Heart left ventricle (tissue), 16 donors: ENCODE results near the gene HSPA1B. TPM values are rescaled to one million over a fixed set of nuclear protein-coding genes. Genes with fewer than 3 reads are reported as not detected.
A peak's percentile ranks its signal among the peaks of the same experiment; 100 is the strongest.

ENCODE experiments used
- ATAC-seq, 4 donors: fragments of 200-7000 bp; cut with Tn5 transposase; one replicate each; pipeline ENCODE4 v1.9.1; 2020 to 2022; ENCODE audit warnings: moderate library complexity in 4 of 4, mild to moderate bottlenecking in 3 of 4, moderate number of reproducible peaks in 1 of 4
- DNase-seq, 5 donors: peaks; one replicate each; pipeline ENCODE4 v3.0.0-alpha.2; 2020
- H3K27ac ChIP-seq, 12 donors: fragments of 200-600 bp; sonication (generic) in 4 of 12; one replicate each; pipeline versions ENCODE4 v1.5.0 to v1.8.0; 2016 to 2022; ENCODE audit warnings: mild to moderate bottlenecking in 2 of 12
- H3K27me3 ChIP-seq, 9 donors: fragments of 200-600 bp; sonication (generic) in 2 of 9; one replicate each; pipeline versions ENCODE4 v1.5.1 to v1.8.0; 2016 to 2022; ENCODE audit warnings: mild to moderate bottlenecking in 3 of 9
- H3K36me3 ChIP-seq, 9 donors: fragments of 200-600 bp; sonication (generic) in 2 of 9; one replicate each; pipeline versions ENCODE4 v1.5.0 to v1.8.0; 2018 to 2022; ENCODE audit warnings: mild to moderate bottlenecking in 2 of 9
- H3K4me1 ChIP-seq, 12 donors: fragments of 200-600 bp; sonication (generic) in 4 of 12; one replicate each; pipeline versions ENCODE4 v1.5.0 to v1.8.0; 2016 to 2022; ENCODE audit warnings: mild to moderate bottlenecking in 3 of 12
- H3K4me3 ChIP-seq, 12 donors: fragments of 200-600 bp; sonication (generic) in 4 of 12; one replicate each; pipeline versions ENCODE4 v1.5.0 to v1.8.0; 2017 to 2022; ENCODE audit warnings: mild to moderate bottlenecking in 9 of 12, moderate library complexity in 4 of 12
- H3K9me3 ChIP-seq, 12 donors: fragments of 200-600 bp; sonication (generic) in 4 of 12; one replicate each; pipeline versions ENCODE4 v1.5.0 to v1.8.0; 2016 to 2022; ENCODE audit warnings: mild to moderate bottlenecking in 1 of 12
- CTCF ChIP-seq, 12 donors: fragments of 200-600 bp; sonication (generic) in 4 of 12; IDR thresholded peaks; one replicate each; pipeline versions ENCODE4 v1.5.0 to v1.8.0; 2018 to 2022; ENCODE audit warnings: antibody characterized with exemption in 12 of 12, mild to moderate bottlenecking in 5 of 12
- POLR2A ChIP-seq, 2 donors: fragments of 450-650 bp; IDR thresholded peaks; one replicate each; pipeline ENCODE4 v1.6.1; 2017; ENCODE audit warnings: antibody characterized with exemption in 2 of 2, mild to moderate bottlenecking in 2 of 2, moderate library complexity in 2 of 2
- WGBS, 4 donors: extraction: QIAGEN DNeasy Blood & Tissue Kit in 2 of 4; methylation state at CpG; one replicate each; pipeline versions ENCODE4 v1.1.5 to v1.1.7; 2013 to 2018; 5-methylcytosine and 5-hydroxymethylcytosine counted together
- intact Hi-C, 10 donors: fragments of 100-400 bp; cut with DNase I; formaldehyde crosslinking; loops; one replicate each; pipeline versions ENCODE4 v1.11.1 to v1.14.2; 2022
- polyA plus RNA-seq, 2 donors: library from polyadenylated mRNA; stranded (reverse); fragments of 200-250 nt; gene quantifications; one replicate each; pipeline ENCODE4 v1.2.3, GENCODE V29; 2013
- total RNA-seq, 9 donors: library from RNA; depleted of rRNA in 2 of 9; stranded (reverse); fragments of >200 nt in 2 of 9; fragmentation: NEBNext Ultra II Directional in 3 of 9; extraction: Animal tissue kit (Norgen Biotek cat#: 25700) in 3 of 9; gene quantifications; one replicate each; pipeline versions ENCODE4 v1.1.0 to v1.2.4, GENCODE V29; 2016 to 2023
- donor health status: ischemic (EF 13 %, LVEDD 7.1; RV severe dilation, severe dysfunction).
- donor health status: healthy with polysubstance abuse.
- donor health status: DM: no; HTN: yes; CAD: no.
- donor health status: DM: no; HTN: no; CAD: no.
- donor health status: ischemic (EF 25% LVEDD 6.9; RV normal size, moderate dysfunction).
- donor health status: ischemic (EF 25% LVEDD 5.7; RV mildly dilated, moderate dysfunction).
- donor health status: healthy.
- donor health status: DM: yes; HTN: yes; CAD: no.
- donor health status: ischemic (EF 35%, LVEDD 5.7; RV mildly dilated, moderate dysfunction).
- donor health status: nonischemic (EF 11% LVEDD 7.7; RV severe dilation, severe dysfunction).
- donor health status: DM: yes; HTN: yes; CAD: no.
- donor health status: PGD.
- donor health status: ischemic (EF 29% LVEDD 5.4; RV normal size, mild dysfunction).
- donor health status: nonischemic (EF 23%, LVEDD 6.1; RV moderate dilation, normal function).

Gene HSPA1B
- total and polyA plus RNA-seq, 11 donors, result 35.2 to 306 (median 146) TPM

- DNase-seq, result no peak
- Histone ChIP-seq H3K4me1 (peaks cover 0 to 48% (median 27%) of the 10 kb centered on the region in 12 donors), H3K27me3 (no peaks in the 10 kb centered on the region), H3K9me3 (no peaks in the 10 kb centered on the region), H3K27ac (peak overlapping the region in 10 of 12 donors; percentile 89 to 98 (median 96)), H3K4me3 (no peak overlapping the region), H3K36me3 (no peaks in the 10 kb centered on the region)
- intact Hi-C loops, result loop anchor here in 1 of 10 donors (5.0 kb wide), 1 partner anchor 88 kb away; the partner anchor contains the start of gene CLIC1
- 78 to 83% (median 80%) methylated on average over 4 of the region's 4 CpGs for WGBS, 4 donors
- no peak for TF ChIP-seq POLR2A (IDR thresholded peaks at IDR 0.05)
- no peak for TF ChIP-seq CTCF (IDR thresholded peaks at IDR 0.05)
- no peak for ATAC-seq
Observed at GRCh38 chr6:31825553-31825952, 2.0 kb upstream of the HSPA1B start.

- H3K4me1 ChIP-seq, result peaks cover 0 to 51% (median 29%) of the 10 kb centered on the region in 12 donors
Observed at GRCh38 chr6:31826793-31827285, 699 bp upstream of the HSPA1B start.

GRCh38 chr6:31829633-31830283 lies 2.2 kb downstream of the HSPA1B start:
- WGBS, 4 donors, result 0 to 2% (median 1%) methylated on average over 12 to 15 of the region's 15 CpGs
- DNase-seq (no peak), ATAC-seq (no peak)
- peaks cover 0 to 7% (median 0%) of the 10 kb centered on the region in 9 donors for H3K36me3 ChIP-seq
- H3K27me3 ChIP-seq, result no peaks in the 10 kb centered on the region
- peak overlapping the region in 11 of 12 donors; percentile 13 to 99 (median 60) for H3K27ac ChIP-seq
- H3K4me1 ChIP-seq, result peaks cover 4 to 49% (median 26%) of the 10 kb centered on the region in 12 donors
- intact Hi-C loops, result loop anchor here (1.0 to 10.0 kb wide), 17 partner anchors 35 to 285 kb away; partner anchors contain the start of genes LY6G5C (in 9 of the 10), ATP6V1G2 (in 2 of the 10), CLIC1 (in 2 of the 10) and CSNK2B (in 2 of the 10)
- peak overlapping the region; percentile 26 to 86 (median 68) for H3K4me3 ChIP-seq
- no peaks in the 10 kb centered on the region for H3K9me3 ChIP-seq
- TF ChIP-seq CTCF (IDR thresholded peaks at IDR 0.05), result peak in 11 of 12 donors; percentile 20 to 66 (median 52)
- no peak for TF ChIP-seq POLR2A (IDR thresholded peaks at IDR 0.05)

More at GRCh38 chr6:31826793-31827285, 699 bp upstream of the HSPA1B start:
- Histone ChIP-seq H3K27ac (peak overlapping the region; percentile 89 to 98 (median 96)), H3K9me3 (no peaks in the 10 kb centered on the region), H3K36me3 (peaks cover 0 to 6% (median 0%) of the 10 kb centered on the region in 9 donors), H3K4me3 (peak overlapping the region; percentile 26 to 82 (median 70)), H3K27me3 (no peaks in the 10 kb centered on the region)
- DNase-seq (peak; percentile 89 to 92 (median 90)), ATAC-seq (peak; percentile 49)
- WGBS, 4 donors, result 0 to 1% (median 0%) methylated on average over 13 of the region's 13 CpGs
- intact Hi-C loops, result loop anchor here in 2 of 10 donors (2.0 to 5.0 kb wide), 3 partner anchors 32 to 96 kb away; partner anchors contain the start of genes CLIC1 (in 1 of the 2) and VARS1 (in 1 of the 2)
- TF ChIP-seq POLR2A (IDR thresholded peaks at IDR 0.05), result peak; percentile 28 to 66
- no peak for TF ChIP-seq CTCF (IDR thresholded peaks at IDR 0.05)

- intact Hi-C loops, result loop anchor here (1.0 to 10.0 kb wide), 16 partner anchors 36 to 286 kb away; partner anchors contain the start of genes LY6G5C (in 9 of the 10), ATP6V1G2 (in 2 of the 10), CSNK2B (in 2 of the 10) and DDAH2 (in 2 of the 10)
Observed at GRCh38 chr6:31830886-31831335, 3.4 kb downstream of the HSPA1B start.

More at GRCh38 chr6:31830886-31831335, 3.4 kb downstream of the HSPA1B start:
- no peak for ATAC-seq
- no peaks in the 10 kb centered on the region for H3K27me3 ChIP-seq
- H3K36me3 ChIP-seq, result peaks cover 0 to 7% (median 0%) of the 10 kb centered on the region in 9 donors
- H3K9me3 ChIP-seq, result no peaks in the 10 kb centered on the region
- TF ChIP-seq POLR2A (IDR thresholded peaks at IDR 0.05) (no peak), CTCF (IDR thresholded peaks at IDR 0.05) (no peak)
- peak overlapping the region in 10 of 12 donors; percentile 12 to 99 (median 66) for H3K27ac ChIP-seq
- peak overlapping the region; percentile 26 to 86 (median 68) for H3K4me3 ChIP-seq
- DNase-seq, result no peak
- peaks cover 4 to 46% (median 30%) of the 10 kb centered on the region in 12 donors for H3K4me1 ChIP-seq
- 38 to 63% (median 55%) methylated on average over 6 of the region's 6 CpGs for WGBS, 4 donors
